ENCODE data around the gene TMEM253. TPM values are rescaled to one million over a fixed set of nuclear protein-coding genes. Genes with fewer than 3 reads are reported as not detected.
A peak's percentile ranks its signal among the peaks of the same experiment; 100 is the strongest.

The TMEM253 gene
- total RNA-seq, 1 donor from 2014 or later = 1.9 TPM

DNA sequence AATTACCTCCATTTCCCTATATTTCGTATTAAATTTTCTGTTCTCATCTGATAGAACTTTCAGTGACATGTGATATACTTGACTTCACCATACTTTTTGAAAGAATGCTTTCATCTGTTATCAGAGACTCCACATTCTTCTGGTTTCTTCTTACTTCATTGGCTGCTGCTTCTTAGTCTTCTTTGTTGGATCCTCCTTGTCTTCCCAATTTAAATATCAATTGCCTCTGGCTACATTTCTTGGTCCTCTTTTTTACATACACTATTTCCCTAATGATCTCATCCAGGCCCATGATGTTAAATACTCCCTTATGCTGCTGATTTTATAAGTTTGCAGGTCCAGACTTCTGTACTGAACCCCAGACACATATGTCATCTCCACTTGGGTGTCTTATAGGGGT is 33.0 kb downstream of the TMEM253 start:
- Mint-ChIP-seq H3K27ac (no peak overlapping the region), H3K9me3 (peaks cover 15% of the 10 kb centered on the region), H3K27me3 (ENCODE audit: low read depth) (peaks cover 3% of the 10 kb centered on the region), H3K36me3 (peaks cover 1% of the 10 kb centered on the region), H3K4me1 (peaks cover 6% of the 10 kb centered on the region), H3K4me3 (no peak overlapping the region)
- TF ChIP-seq, protein P1, sequence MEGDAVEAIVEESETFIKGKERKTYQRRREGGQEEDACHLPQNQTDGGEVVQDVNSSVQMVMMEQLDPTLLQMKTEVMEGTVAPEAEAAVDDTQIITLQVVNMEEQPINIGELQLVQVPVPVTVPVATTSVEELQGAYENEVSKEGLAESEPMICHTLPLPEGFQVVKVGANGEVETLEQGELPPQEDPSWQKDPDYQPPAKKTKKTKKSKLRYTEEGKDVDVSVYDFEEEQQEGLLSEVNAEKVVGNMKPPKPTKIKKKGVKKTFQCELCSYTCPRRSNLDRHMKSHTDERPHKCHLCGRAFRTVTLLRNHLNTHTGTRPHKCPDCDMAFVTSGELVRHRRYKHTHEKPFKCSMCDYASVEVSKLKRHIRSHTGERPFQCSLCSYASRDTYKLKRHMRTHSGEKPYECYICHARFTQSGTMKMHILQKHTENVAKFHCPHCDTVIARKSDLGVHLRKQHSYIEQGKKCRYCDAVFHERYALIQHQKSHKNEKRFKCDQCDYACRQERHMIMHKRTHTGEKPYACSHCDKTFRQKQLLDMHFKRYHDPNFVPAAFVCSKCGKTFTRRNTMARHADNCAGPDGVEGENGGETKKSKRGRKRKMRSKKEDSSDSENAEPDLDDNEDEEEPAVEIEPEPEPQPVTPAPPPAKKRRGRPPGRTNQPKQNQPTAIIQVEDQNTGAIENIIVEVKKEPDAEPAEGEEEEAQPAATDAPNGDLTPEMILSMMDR (IDR thresholded peaks at IDR 0.05; ENCODE audit: unreplicated experiment) = no peak
- DNase-seq (ENCODE audit: low spot score in 2 of 2, unreplicated experiment in 2 of 2) = no peak

DNA sequence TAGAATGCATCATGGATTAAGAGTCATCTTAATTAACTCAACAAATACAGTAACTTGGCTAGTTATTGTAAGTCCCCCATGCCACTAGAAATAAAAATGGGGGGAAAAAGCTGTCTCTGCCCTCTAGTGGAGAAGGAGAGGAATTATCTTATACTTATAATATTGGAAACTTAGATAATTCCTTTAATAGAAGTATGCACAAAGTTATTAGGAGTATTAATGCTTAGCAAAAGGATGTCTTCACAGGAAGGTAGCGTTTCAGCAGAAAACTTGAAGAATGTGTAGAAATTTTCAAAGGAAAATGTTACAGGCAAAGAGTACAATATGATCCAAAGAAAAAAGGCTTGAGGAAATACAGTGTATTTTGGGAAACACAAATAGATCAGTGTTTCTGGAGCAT is 35.2 kb downstream of the TMEM253 start:
- Mint-ChIP-seq H3K36me3 (peaks cover 1% of the 10 kb centered on the region), H3K27me3 (ENCODE audit: low read depth) (peaks cover 6% of the 10 kb centered on the region), H3K4me1 (peaks cover 6% of the 10 kb centered on the region), H3K9me3 (peaks cover 11% of the 10 kb centered on the region), H3K4me3 (no peak overlapping the region), H3K27ac (no peak overlapping the region)
- DNase-seq (ENCODE audit: low spot score in 2 of 2, unreplicated experiment in 2 of 2) = no peak
- TF ChIP-seq, protein P1 (IDR thresholded peaks at IDR 0.05; ENCODE audit: unreplicated experiment) = peak; percentile 80

DNA sequence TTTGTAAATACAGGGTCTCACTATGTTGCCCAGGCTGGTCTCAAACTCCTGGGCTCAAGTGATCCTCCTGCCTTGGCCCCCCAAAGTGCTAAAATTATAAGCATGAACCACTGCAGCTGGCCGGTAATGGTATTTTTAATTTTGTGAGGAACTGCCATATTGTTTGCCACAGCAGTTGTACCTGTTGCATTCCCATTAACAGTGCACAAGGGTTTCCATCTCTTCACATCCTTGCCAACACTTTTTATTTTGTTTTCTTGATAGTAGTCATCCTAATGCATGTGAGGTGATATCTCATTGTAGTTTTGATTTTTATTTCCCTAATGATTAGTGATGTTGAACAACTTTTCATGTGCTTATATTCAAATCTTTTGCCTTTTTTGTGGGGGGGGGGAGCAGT is 41.5 kb downstream of the TMEM253 start:
- TF ChIP-seq, protein P1 (IDR thresholded peaks at IDR 0.05; ENCODE audit: unreplicated experiment) = no peak
- DNase-seq (ENCODE audit: low spot score in 2 of 2, unreplicated experiment in 2 of 2) = no peak
- Mint-ChIP-seq H3K36me3 (no peaks in the 10 kb centered on the region), H3K9me3 (peaks cover 25% of the 10 kb centered on the region), H3K27me3 (ENCODE audit: low read depth) (peaks cover 9% of the 10 kb centered on the region), H3K27ac (no peak overlapping the region), H3K4me3 (no peak overlapping the region), H3K4me1 (no peaks in the 10 kb centered on the region)

DNA sequence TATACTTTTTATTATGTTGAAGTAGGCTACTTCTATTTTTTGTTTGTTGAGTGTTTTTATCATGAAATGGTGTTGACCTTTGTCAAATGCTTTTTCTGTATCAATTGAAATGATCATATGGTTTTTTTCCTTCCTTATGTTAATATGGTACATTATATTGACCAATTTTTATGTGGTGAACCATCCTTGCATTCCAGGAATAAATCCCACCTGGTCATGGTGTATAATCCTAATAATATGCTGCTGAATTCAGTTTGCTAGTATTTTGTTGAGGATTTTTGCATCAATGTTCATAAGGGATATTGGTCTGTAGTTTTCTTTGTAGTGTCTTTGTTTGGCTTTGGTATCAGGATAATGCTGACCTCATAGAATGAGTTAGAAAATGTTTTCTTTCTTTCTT is 44.6 kb downstream of the TMEM253 start:
- H3K4me1 Mint-ChIP-seq = no peaks in the 10 kb centered on the region
- H3K36me3 Mint-ChIP-seq = no peaks in the 10 kb centered on the region
- H3K27me3 Mint-ChIP-seq (ENCODE audit: low read depth) = peaks cover 13% of the 10 kb centered on the region
- DNase-seq (ENCODE audit: low spot score in 2 of 2, unreplicated experiment in 2 of 2) = no peak
- peaks cover 25% of the 10 kb centered on the region for H3K9me3 Mint-ChIP-seq
- TF ChIP-seq, protein P1 (IDR thresholded peaks at IDR 0.05; ENCODE audit: unreplicated experiment) = no peak
- no peak overlapping the region for H3K27ac Mint-ChIP-seq
- H3K4me3 Mint-ChIP-seq = no peak overlapping the region

DNA sequence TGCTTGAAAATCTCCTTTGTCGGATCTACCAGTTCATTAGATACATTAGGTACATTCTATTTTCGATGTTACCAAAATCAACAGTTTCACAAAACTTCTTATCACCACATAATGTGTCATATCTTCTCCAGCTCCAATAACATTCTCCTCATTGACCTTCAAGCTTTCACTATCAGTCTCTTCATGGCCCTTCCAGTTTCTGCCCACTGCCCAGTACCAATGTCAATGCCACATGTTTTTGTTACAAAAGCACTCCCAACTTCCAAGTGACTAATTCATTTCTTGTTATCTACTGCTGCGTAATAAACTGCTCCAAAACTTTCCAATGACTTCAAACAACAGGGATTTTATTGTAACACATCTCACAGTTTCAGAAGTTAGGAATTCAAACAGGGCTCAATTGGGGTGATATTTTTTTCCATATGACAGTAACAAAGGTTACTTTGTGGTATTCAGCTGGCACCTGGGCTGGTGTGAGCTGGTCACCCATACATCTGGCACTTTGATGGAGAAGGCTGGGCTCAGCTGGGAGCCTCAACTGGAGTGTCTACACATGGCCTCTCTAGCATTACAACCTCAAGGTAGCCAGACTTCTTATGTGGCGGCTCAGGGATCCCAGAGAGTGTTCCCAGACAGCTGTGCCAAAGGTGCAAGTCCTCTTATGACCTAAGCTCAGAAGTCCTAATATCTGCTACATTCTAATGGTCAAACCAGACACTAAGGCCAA is 48.9 kb downstream of the TMEM253 start:
- Mint-ChIP-seq H3K9me3 (peaks cover 17% of the 10 kb centered on the region), H3K4me1 (no peaks in the 10 kb centered on the region), H3K4me3 (no peak overlapping the region), H3K27me3 (ENCODE audit: low read depth) (peaks cover 35% of the 10 kb centered on the region), H3K36me3 (no peaks in the 10 kb centered on the region), H3K27ac (no peak overlapping the region)
- TF ChIP-seq, protein P1 (IDR thresholded peaks at IDR 0.05; ENCODE audit: unreplicated experiment) = no peak
- no peak for DNase-seq (ENCODE audit: low spot score in 2 of 2, unreplicated experiment in 2 of 2)

Other genes with a start within 250 kb of the TMEM253 start
- not detected in 3 replicates for gene RNASE3, start 209.7 kb upstream of the TMEM253 start, total RNA-seq
- not detected in 3 replicates for gene RNASE2, start 145.6 kb upstream of the TMEM253 start, total RNA-seq
- 72.4 to 78.7 TPM (median 73.4 TPM) in 3 replicates for gene METTL17, start 111.1 kb upstream of the TMEM253 start, total RNA-seq
- 2.7 to 3.3 TPM (median 3.1 TPM) in 3 replicates for gene SLC39A2, start 101.8 kb upstream of the TMEM253 start, total RNA-seq
- gene NDRG2, start 76.0 kb upstream of the TMEM253 start, total RNA-seq = 104 to 105 TPM (median 104 TPM) in 3 replicates
- 0.47 to 0.58 TPM in 2 of 3 replicates, not detected in the other for gene TPPP2, start 70.8 kb upstream of the TMEM253 start, total RNA-seq
- 0.14 TPM in 1 of 3 replicates, not detected in the others for gene RNASE13, start 66.3 kb upstream of the TMEM253 start, total RNA-seq
- 0.29 to 0.66 TPM (median 0.34 TPM) in 3 replicates for gene RNASE7, start 58.7 kb upstream of the TMEM253 start, total RNA-seq
- not detected in 3 replicates for gene RNASE8, start 43.2 kb upstream of the TMEM253 start, total RNA-seq
- 83.2 to 96.2 TPM (median 83.5 TPM) in 3 replicates for gene ARHGEF40, start 30.8 kb upstream of the TMEM253 start, total RNA-seq
- gene ZNF219, start 2.4 kb upstream of the TMEM253 start, total RNA-seq = 73.3 to 79.3 TPM (median 75.2 TPM) in 3 replicates
- gene OR5AU1, start 55.0 kb downstream of the TMEM253 start, total RNA-seq = not detected in 3 replicates
- gene HNRNPC, start 168.4 kb downstream of the TMEM253 start, total RNA-seq = 669 to 698 TPM (median 675 TPM) in 3 replicates
- gene RPGRIP1, start 179.0 kb downstream of the TMEM253 start, total RNA-seq = 0.29 to 0.35 TPM (median 0.29 TPM) in 3 replicates